Measurements from ENCODE around the gene RFLNA.

The RFLNA gene

GRCh38 chr12:124354400-124354799, 59.5 kb downstream of the RFLNA start:
- H3K9ac ChIP-seq (ENCODE audit: low read length), result no peak overlapping the region
- no peaks in the 10 kb centered on the region for H3K27me3 ChIP-seq (ENCODE audit: insufficient read depth, low read length)
- H3K9me3 ChIP-seq (ENCODE audit: low read length), result no peaks in the 10 kb centered on the region
- H3K79me2 ChIP-seq (ENCODE audit: insufficient read depth, low read length), result no peaks in the 10 kb centered on the region
- no peak for TF ChIP-seq EZH2 (IDR thresholded peaks at IDR 0.05; ENCODE audit: borderline replicate concordance, low read length)
- TF ChIP-seq, protein P1, sequence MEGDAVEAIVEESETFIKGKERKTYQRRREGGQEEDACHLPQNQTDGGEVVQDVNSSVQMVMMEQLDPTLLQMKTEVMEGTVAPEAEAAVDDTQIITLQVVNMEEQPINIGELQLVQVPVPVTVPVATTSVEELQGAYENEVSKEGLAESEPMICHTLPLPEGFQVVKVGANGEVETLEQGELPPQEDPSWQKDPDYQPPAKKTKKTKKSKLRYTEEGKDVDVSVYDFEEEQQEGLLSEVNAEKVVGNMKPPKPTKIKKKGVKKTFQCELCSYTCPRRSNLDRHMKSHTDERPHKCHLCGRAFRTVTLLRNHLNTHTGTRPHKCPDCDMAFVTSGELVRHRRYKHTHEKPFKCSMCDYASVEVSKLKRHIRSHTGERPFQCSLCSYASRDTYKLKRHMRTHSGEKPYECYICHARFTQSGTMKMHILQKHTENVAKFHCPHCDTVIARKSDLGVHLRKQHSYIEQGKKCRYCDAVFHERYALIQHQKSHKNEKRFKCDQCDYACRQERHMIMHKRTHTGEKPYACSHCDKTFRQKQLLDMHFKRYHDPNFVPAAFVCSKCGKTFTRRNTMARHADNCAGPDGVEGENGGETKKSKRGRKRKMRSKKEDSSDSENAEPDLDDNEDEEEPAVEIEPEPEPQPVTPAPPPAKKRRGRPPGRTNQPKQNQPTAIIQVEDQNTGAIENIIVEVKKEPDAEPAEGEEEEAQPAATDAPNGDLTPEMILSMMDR (IDR thresholded peaks at IDR 0.05; ENCODE audit: low read length), result no peak
- no peak overlapping the region for H2AFZ ChIP-seq (ENCODE audit: low read length)
- H3K4me3 ChIP-seq (ENCODE audit: low read depth, low read length, poor library complexity, severe bottlenecking), result no peak overlapping the region
- peaks cover 12% of the 10 kb centered on the region for H3K4me1 ChIP-seq (ENCODE audit: insufficient read depth, low read length, severe bottlenecking)
- H3K27ac ChIP-seq (ENCODE audit: low read depth, low read length, poor library complexity, severe bottlenecking), result no peak overlapping the region
- H3F3A ChIP-seq (ENCODE audit: insufficient read depth, low read length), result no peaks in the 10 kb centered on the region
- H4K20me1 ChIP-seq (ENCODE audit: insufficient read depth, low read length), result no peaks in the 10 kb centered on the region
- peaks cover 25% of the 10 kb centered on the region; the same call in 1 of the 2 replicates for H3K36me3 ChIP-seq (ENCODE audit: insufficient read depth, low read length)
- H3K4me2 ChIP-seq (ENCODE audit: low read length), result no peak overlapping the region
- H3K9me2 ChIP-seq (ENCODE audit: low read depth, low read length), result no peaks in the 10 kb centered on the region

DNA sequence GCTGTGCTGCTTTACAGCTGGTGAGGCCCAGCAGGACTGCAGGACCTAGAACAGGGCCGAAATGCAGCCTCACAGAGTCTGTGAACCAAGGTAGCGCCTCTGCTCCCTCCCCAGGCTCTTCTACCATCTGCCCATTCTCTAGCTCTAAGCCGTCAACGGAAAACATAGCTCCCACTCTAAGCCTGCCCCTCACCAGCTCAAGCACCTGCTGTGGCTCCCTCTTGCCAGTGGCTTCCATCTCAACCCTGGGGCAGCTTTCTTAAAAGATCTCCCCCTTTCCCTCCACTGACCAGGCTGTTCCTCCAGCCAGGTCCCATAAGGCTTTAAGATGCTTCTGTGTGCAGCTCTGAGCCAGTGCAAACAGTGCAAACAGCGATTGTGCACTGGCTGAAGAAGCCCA, 61.3 kb downstream of the RFLNA start:
- Histone ChIP-seq H3K4me3 (ENCODE audit: low read depth, low read length, poor library complexity, severe bottlenecking) (no peak overlapping the region), H3F3A (ENCODE audit: insufficient read depth, low read length) (no peaks in the 10 kb centered on the region), H3K9me3 (ENCODE audit: low read length) (no peaks in the 10 kb centered on the region), H3K9me2 (ENCODE audit: low read depth, low read length) (no peaks in the 10 kb centered on the region), H3K79me2 (ENCODE audit: insufficient read depth, low read length) (no peaks in the 10 kb centered on the region), H3K4me2 (ENCODE audit: low read length) (no peak overlapping the region), H3K9ac (ENCODE audit: low read length) (no peak overlapping the region), H3K27me3 (ENCODE audit: insufficient read depth, low read length) (no peaks in the 10 kb centered on the region), H2AFZ (ENCODE audit: low read length) (no peak overlapping the region), H3K27ac (ENCODE audit: low read depth, low read length, poor library complexity, severe bottlenecking) (no peak overlapping the region), H4K20me1 (ENCODE audit: insufficient read depth, low read length) (no peaks in the 10 kb centered on the region), H3K36me3 (ENCODE audit: insufficient read depth, low read length) (peaks cover 25% of the 10 kb centered on the region; the same call in 1 of the 2 replicates), H3K4me1 (ENCODE audit: insufficient read depth, low read length, severe bottlenecking) (peaks cover 12% of the 10 kb centered on the region)
- TF ChIP-seq, protein P1 (IDR thresholded peaks at IDR 0.05; ENCODE audit: low read length), result no peak
- TF ChIP-seq EZH2 (IDR thresholded peaks at IDR 0.05; ENCODE audit: borderline replicate concordance, low read length), result no peak

GRCh38 chr12:124357616-124358015, 62.7 kb downstream of the RFLNA start:
- Histone ChIP-seq H3K4me2 (ENCODE audit: low read length) (no peak overlapping the region), H3F3A (ENCODE audit: insufficient read depth, low read length) (no peaks in the 10 kb centered on the region), H3K79me2 (ENCODE audit: insufficient read depth, low read length) (no peaks in the 10 kb centered on the region), H3K9me2 (ENCODE audit: low read depth, low read length) (no peaks in the 10 kb centered on the region), H3K4me1 (ENCODE audit: insufficient read depth, low read length, severe bottlenecking) (peaks cover 9% of the 10 kb centered on the region), H3K4me3 (ENCODE audit: low read depth, low read length, poor library complexity, severe bottlenecking) (no peak overlapping the region), H3K36me3 (ENCODE audit: insufficient read depth, low read length) (peaks cover 25% of the 10 kb centered on the region; the same call in 1 of the 2 replicates), H3K9me3 (ENCODE audit: low read length) (no peaks in the 10 kb centered on the region), H2AFZ (ENCODE audit: low read length) (no peak overlapping the region), H3K9ac (ENCODE audit: low read length) (no peak overlapping the region), H3K27me3 (ENCODE audit: insufficient read depth, low read length) (no peaks in the 10 kb centered on the region), H4K20me1 (ENCODE audit: insufficient read depth, low read length) (no peaks in the 10 kb centered on the region), H3K27ac (ENCODE audit: low read depth, low read length, poor library complexity, severe bottlenecking) (no peak overlapping the region)
- TF ChIP-seq, protein P1 (IDR thresholded peaks at IDR 0.05; ENCODE audit: low read length), result no peak
- no peak for TF ChIP-seq EZH2 (IDR thresholded peaks at IDR 0.05; ENCODE audit: borderline replicate concordance, low read length)
